Immature natural killer cell (primary cell): ENCODE results near the gene DCAF7. TPM values are rescaled to one million over a fixed set of nuclear protein-coding genes. Genes with fewer than 3 reads are reported as not detected.
A peak's percentile ranks its signal among the peaks of the same experiment; 100 is the strongest.

Experiments used
- DNase-seq, 3 donors: peaks; one replicate each; pipeline ENCODE4 v3.0.0; 2022; ENCODE audit warnings: mixed read lengths in 1 of 3
- H3K27ac Mint-ChIP-seq, 6 donors: one replicate each; pipeline ENCODE4 v1.8.0; 2020; ENCODE audit warnings: mixed read lengths in 6 of 6, mild to moderate bottlenecking in 5 of 6, inconsistent platforms in 4 of 6, moderate library complexity in 3 of 6
- H3K27me3 Mint-ChIP-seq, 3 donors: one replicate each; pipeline ENCODE4 v1.8.0; 2020 to 2021; ENCODE audit warnings: low read depth in 3 of 3, mild to moderate bottlenecking in 3 of 3, mixed read lengths in 3 of 3, moderate library complexity in 3 of 3, inconsistent platforms in 1 of 3
- H3K36me3 Mint-ChIP-seq, 3 donors: one replicate each; pipeline ENCODE4 v1.8.0; 2020; ENCODE audit warnings: mixed read lengths in 3 of 3, inconsistent platforms in 2 of 3, mild to moderate bottlenecking in 2 of 3
- H3K4me1 Mint-ChIP-seq, 2 donors: one replicate each; pipeline ENCODE4 v1.8.0; 2020; ENCODE audit warnings: inconsistent platforms in 2 of 2, mild to moderate bottlenecking in 2 of 2, mixed read lengths in 2 of 2, moderate library complexity in 1 of 2
- H3K4me3 Mint-ChIP-seq, 5 donors: one replicate each; pipeline ENCODE4 v1.8.0; 2020; ENCODE audit warnings: mild to moderate bottlenecking in 5 of 5, mixed read lengths in 5 of 5, inconsistent platforms in 3 of 5, moderate library complexity in 3 of 5
- H3K9me3 Mint-ChIP-seq, 6 donors: one replicate each; pipeline ENCODE4 v1.8.0; 2020; ENCODE audit warnings: mild to moderate bottlenecking in 6 of 6, mixed read lengths in 6 of 6, inconsistent platforms in 4 of 6, moderate library complexity in 3 of 6
- polyA plus RNA-seq, 3 donors: library from polyadenylated mRNA; unstranded; fragments of 300-500 nt; fragmentation: Illumina TruSeq; gene quantifications; one replicate each; pipeline ENCODE4 v1.2.3, GENCODE V29; 2021

The DCAF7 gene
- 100 to 1,000 TPM in 2 of 3 donors, 10 to 100 TPM in 1; 69.2 to 124 (median 113) TPM for polyA plus RNA-seq

GRCh38 chr17:63549946-63550816, at the start of gene DCAF7:
Gene DCAF7, plus strand, starts transcription at chr17:63550477. Its CDS starts 201 bp downstream, at chr17:63550678.
- Mint-ChIP-seq H3K27ac (peak within 1 kb of the TSS; percentile 92 to 98 (median 98)), H3K36me3 (no peaks in the 10 kb centered on the region), H3K4me1 (peaks cover 53% of the 10 kb centered on the region in 2 donors), H3K9me3 (no peaks in the 10 kb centered on the region), H3K4me3 (peak within 1 kb of the TSS; percentile 91 to 99 (median 99)), H3K27me3 (peaks cover 0 to 14% (median 5%) of the 10 kb centered on the region in 3 donors)
- DNase-seq, result peak; percentile 100

- peaks cover 0 to under 1% (median 0%) of the 10 kb centered on the region in 6 donors for H3K9me3 Mint-ChIP-seq
- H3K4me3 Mint-ChIP-seq, result no peak overlapping the region
- no peak for DNase-seq
- no peaks in the 10 kb centered on the region for H3K4me1 Mint-ChIP-seq
- peaks cover 3 to 13% (median 6%) of the 10 kb centered on the region in 3 donors for H3K27me3 Mint-ChIP-seq
- no peak overlapping the region for H3K27ac Mint-ChIP-seq
- H3K36me3 Mint-ChIP-seq, result no peaks in the 10 kb centered on the region
Observed at GRCh38 chr17:63500543-63501390, 49.5 kb upstream of the DCAF7 start.

GRCh38 chr17:63503341-63503705, 47.0 kb upstream of the DCAF7 start:
- Mint-ChIP-seq H3K27me3 (peaks cover 4 to 13% (median 9%) of the 10 kb centered on the region in 3 donors), H3K27ac (no peak overlapping the region), H3K9me3 (peaks cover 0 to 2% (median 0%) of the 10 kb centered on the region in 6 donors), H3K4me3 (no peak overlapping the region), H3K4me1 (no peaks in the 10 kb centered on the region), H3K36me3 (no peaks in the 10 kb centered on the region)
- DNase-seq, result no peak

GRCh38 chr17:63504261-63504660, 46.0 kb upstream of the DCAF7 start:
- no peak overlapping the region for H3K4me3 Mint-ChIP-seq
- H3K4me1 Mint-ChIP-seq, result no peaks in the 10 kb centered on the region
- H3K36me3 Mint-ChIP-seq, result no peaks in the 10 kb centered on the region
- peaks cover 0 to 2% (median 0%) of the 10 kb centered on the region in 6 donors for H3K9me3 Mint-ChIP-seq
- DNase-seq, result no peak
- peaks cover 4 to 13% (median 9%) of the 10 kb centered on the region in 3 donors for H3K27me3 Mint-ChIP-seq
- H3K27ac Mint-ChIP-seq, result no peak overlapping the region

- no peaks in the 10 kb centered on the region for H3K36me3 Mint-ChIP-seq
- H3K9me3 Mint-ChIP-seq, result peaks cover 0 to 2% (median 0%) of the 10 kb centered on the region in 6 donors
- peaks cover 3 to 18% (median 4%) of the 10 kb centered on the region in 3 donors for H3K27me3 Mint-ChIP-seq
- no peak for DNase-seq
- H3K27ac Mint-ChIP-seq, result no peak overlapping the region
- no peaks in the 10 kb centered on the region for H3K4me1 Mint-ChIP-seq
- H3K4me3 Mint-ChIP-seq, result no peak overlapping the region
Observed at GRCh38 chr17:63505341-63505740, 44.9 kb upstream of the DCAF7 start.

GRCh38 chr17:63506627-63507026, 43.6 kb upstream of the DCAF7 start:
- no peaks in the 10 kb centered on the region for H3K36me3 Mint-ChIP-seq
- no peak overlapping the region for H3K27ac Mint-ChIP-seq
- H3K4me3 Mint-ChIP-seq, result no peak overlapping the region
- H3K9me3 Mint-ChIP-seq, result peaks cover 0 to 2% (median 0%) of the 10 kb centered on the region in 6 donors
- peaks cover 2 to 13% (median 4%) of the 10 kb centered on the region in 3 donors for H3K27me3 Mint-ChIP-seq
- no peak for DNase-seq
- no peaks in the 10 kb centered on the region for H3K4me1 Mint-ChIP-seq

GRCh38 chr17:63511331-63511730, 38.9 kb upstream of the DCAF7 start:
- Mint-ChIP-seq H3K36me3 (no peaks in the 10 kb centered on the region), H3K4me1 (no peaks in the 10 kb centered on the region), H3K27ac (no peak overlapping the region), H3K27me3 (peaks cover 0 to 5% (median 2%) of the 10 kb centered on the region in 3 donors), H3K4me3 (no peak overlapping the region), H3K9me3 (no peaks in the 10 kb centered on the region)
- no peak for DNase-seq

- H3K4me3 Mint-ChIP-seq, result no peak overlapping the region
- DNase-seq, result no peak
- peaks cover 0 to 5% (median 1%) of the 10 kb centered on the region in 3 donors for H3K27me3 Mint-ChIP-seq
- no peaks in the 10 kb centered on the region for H3K4me1 Mint-ChIP-seq
- H3K9me3 Mint-ChIP-seq, result no peaks in the 10 kb centered on the region
- no peaks in the 10 kb centered on the region for H3K36me3 Mint-ChIP-seq
- H3K27ac Mint-ChIP-seq, result no peak overlapping the region
Observed at GRCh38 chr17:63512388-63512787, 37.9 kb upstream of the DCAF7 start.

GRCh38 chr17:63512896-63513644, 37.2 kb upstream of the DCAF7 start:
- no peak for DNase-seq
- Mint-ChIP-seq H3K27ac (no peak overlapping the region), H3K4me1 (no peaks in the 10 kb centered on the region), H3K9me3 (no peaks in the 10 kb centered on the region), H3K4me3 (no peak overlapping the region), H3K36me3 (no peaks in the 10 kb centered on the region), H3K27me3 (peaks cover 1 to 5% (median 1%) of the 10 kb centered on the region in 3 donors)

- Mint-ChIP-seq H3K27ac (no peak overlapping the region), H3K9me3 (no peaks in the 10 kb centered on the region), H3K4me1 (no peaks in the 10 kb centered on the region), H3K4me3 (no peak overlapping the region), H3K27me3 (peaks cover 1 to 5% (median 1%) of the 10 kb centered on the region in 3 donors), H3K36me3 (no peaks in the 10 kb centered on the region)
- DNase-seq, result no peak
Observed at GRCh38 chr17:63514477-63514876, 35.8 kb upstream of the DCAF7 start.

GRCh38 chr17:63514974-63515373, 35.3 kb upstream of the DCAF7 start:
- H3K4me3 Mint-ChIP-seq, result no peak overlapping the region
- H3K27me3 Mint-ChIP-seq, result peaks cover 1 to 5% (median 1%) of the 10 kb centered on the region in 3 donors
- no peaks in the 10 kb centered on the region for H3K4me1 Mint-ChIP-seq
- no peak overlapping the region for H3K27ac Mint-ChIP-seq
- no peaks in the 10 kb centered on the region for H3K9me3 Mint-ChIP-seq
- no peak for DNase-seq
- H3K36me3 Mint-ChIP-seq, result no peaks in the 10 kb centered on the region

- H3K36me3 Mint-ChIP-seq, result no peaks in the 10 kb centered on the region
- H3K4me1 Mint-ChIP-seq, result no peaks in the 10 kb centered on the region
- peaks cover 1 to 2% (median 1%) of the 10 kb centered on the region in 3 donors for H3K27me3 Mint-ChIP-seq
- H3K27ac Mint-ChIP-seq, result no peak overlapping the region
- no peak overlapping the region for H3K4me3 Mint-ChIP-seq
- DNase-seq, result no peak
- no peaks in the 10 kb centered on the region for H3K9me3 Mint-ChIP-seq
Observed at GRCh38 chr17:63515426-63515825, 34.9 kb upstream of the DCAF7 start.
